ENCODE data around the gene VTI1A.

Gene VTI1A

DNA sequence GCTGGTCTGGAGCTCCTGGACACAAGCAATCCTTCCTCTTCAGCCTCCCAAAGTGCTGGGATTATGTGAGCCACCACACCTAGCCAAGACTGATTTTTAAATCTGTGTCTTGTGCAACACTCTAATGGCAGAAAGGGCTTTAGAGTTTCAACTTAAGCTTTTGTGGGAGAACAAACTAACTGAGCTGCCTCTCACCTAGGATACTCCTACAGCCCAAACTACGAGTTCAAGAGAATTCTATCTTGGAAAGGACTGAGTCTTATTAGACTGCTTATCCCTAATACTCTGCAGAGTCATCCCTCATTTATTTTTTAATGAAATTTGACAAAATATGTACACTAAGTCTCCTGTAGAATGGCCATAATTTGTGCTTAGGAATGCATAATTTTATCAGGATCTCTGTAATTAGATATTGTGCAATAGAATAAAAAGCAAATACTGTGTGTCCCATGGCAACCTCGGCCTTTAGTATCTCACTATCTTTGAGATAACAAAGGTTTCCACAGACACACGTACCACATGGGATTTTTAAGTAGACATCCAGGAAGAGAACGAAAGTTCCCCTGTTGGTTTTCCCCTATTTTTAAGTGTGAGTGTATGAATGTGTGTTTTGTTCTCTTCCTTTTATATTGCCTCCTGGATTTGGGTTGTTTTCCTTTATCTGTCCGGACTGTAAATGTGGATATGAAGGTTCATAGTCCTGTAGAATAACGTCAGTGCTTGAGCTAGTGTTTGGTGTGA, 303.6 kb downstream of the VTI1A start:
- no peak for DNase-seq (ENCODE audit: low read depth in 4 of 4, low spot score in 1 of 4)

DNA sequence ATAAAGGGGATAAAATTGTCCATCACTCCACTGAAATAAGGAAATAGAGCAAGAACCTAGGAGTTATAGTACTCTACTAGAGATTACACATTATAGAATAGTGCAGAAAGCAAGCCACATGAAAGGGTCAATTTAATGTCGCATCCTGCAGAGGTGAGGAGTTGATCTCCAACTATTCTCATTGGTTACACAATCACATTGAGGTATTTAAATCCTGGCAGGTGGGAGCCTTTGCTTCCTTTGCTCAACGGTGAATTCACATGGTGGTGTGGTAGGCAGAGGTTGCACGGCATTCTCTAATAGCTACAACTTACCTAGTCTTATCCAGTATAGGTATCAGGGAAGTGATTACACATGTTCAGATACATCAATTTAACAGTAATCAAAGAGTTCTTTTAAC, 304.6 kb downstream of the VTI1A start:
- no peak for DNase-seq (ENCODE audit: low read depth in 4 of 4, low spot score in 1 of 4)

DNA sequence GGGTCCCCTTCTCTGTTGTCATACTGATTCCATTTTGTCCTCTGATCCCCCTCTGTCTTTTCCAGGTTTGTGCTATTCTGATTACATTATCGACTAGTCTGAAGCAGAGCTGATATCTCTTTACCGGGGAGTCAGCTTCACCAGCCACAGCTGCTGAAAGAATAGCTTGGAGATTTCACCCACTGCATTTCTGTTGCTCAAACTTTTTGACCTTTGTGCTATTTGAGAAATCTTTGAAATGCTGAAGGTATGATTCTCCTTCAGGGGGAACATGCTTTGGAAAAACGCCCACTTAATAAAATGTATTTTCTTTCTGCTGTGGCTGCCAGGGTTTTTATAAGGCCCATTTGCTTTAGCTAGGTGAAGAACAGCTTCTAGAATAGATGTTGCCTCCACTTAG, 305.3 kb downstream of the VTI1A start:
- no peak for DNase-seq (ENCODE audit: low read depth in 4 of 4, low spot score in 1 of 4)

DNA sequence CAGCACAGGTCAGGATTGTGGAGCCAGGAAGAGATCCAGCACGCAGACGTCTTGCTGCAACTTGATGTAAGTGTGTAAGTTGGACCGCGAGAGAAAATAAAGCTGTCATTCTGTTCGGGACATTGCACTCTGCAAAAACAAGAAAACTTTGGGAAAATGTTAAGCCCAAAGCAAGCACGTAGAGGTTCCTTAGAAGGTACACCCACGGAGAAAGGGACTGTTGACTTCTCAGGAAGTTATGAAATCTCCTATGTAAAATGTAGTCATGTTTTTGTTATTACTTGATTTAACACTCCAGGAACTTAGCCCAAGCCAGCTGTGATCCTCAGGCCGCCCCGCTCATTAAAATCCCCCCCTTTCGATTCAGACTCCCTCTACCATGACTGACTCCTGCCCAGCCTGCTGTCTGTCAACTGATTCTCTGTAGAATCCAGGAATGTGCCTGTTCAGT, 307.0 kb downstream of the VTI1A start:
- no peak for DNase-seq (ENCODE audit: low read depth in 4 of 4, low spot score in 1 of 4)

DNA sequence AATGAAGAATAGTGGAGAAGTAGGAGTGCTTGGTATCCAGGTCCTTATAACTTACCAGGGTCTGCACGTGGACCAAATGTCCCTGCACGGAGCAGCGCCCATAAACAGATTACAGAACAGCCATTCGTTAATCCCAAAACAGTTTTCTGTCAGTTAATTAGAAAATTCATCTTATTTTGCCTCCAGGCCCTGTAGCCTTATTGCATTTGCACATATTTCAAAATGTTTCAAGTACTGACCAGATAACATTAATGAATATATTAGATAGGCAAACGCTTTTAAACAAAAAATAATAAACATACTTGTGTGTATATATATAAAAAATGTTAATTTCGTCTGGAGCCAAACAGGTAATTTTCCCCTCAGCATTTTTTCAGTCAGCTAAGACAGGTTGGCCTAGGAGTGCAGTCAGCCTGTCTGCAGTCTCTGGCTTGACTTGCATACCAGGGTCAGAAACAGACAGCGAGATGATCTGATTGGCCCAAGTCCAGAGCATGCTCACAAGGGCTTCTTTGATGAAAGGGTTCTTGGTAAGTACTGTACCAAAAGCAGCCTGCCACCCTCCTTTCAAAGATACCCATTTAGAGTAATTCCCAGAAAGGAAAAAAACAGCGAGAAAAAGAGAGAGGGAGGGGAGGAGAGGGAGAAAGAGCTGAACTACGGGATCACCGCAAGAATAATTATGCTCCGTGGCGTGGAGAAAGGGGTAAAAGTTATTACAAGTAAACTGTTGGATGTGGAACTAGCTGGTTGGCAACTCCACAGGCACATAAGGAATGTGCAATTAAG, 308.6 kb downstream of the VTI1A start:
- no peak for DNase-seq (ENCODE audit: low read depth in 4 of 4, low spot score in 1 of 4)

DNA sequence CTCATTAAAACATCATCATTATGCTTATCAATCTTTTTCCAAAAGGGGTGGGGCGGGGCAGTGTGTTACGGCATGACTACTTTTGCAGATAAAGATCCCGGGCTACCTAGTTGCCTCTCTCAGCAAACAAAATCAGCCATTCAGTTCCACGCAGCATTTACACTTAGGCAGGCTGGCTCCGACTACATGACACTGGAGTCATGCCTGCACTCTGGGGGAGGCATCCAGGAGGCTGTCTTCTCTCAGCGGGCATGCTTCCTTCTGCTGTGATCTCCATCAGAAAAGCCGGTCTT, 309.2 kb downstream of the VTI1A start:
- no peak for DNase-seq (ENCODE audit: low read depth in 4 of 4, low spot score in 1 of 4)

DNA sequence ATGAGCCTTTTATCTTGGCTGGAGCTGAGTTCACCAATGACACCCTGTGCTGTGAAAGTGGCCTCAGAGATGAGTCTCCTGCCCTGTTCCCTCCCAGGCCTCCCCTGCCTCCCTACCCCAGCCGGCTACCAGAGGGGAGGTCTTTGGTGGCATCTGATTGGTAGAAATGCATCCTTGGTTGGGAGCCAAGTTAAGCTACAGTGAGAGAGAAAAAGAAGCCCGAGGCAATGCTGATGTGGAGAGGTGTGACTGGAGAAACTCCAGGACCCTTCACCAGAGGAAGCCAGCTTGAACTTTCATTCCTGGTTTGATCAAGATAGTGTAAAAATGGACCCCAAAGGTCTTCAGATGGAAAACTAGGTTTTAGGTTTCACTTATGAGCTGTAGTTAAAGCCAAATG, 311.9 kb downstream of the VTI1A start:
- DNase-seq (ENCODE audit: low read depth in 4 of 4, low spot score in 1 of 4): no peak

DNA sequence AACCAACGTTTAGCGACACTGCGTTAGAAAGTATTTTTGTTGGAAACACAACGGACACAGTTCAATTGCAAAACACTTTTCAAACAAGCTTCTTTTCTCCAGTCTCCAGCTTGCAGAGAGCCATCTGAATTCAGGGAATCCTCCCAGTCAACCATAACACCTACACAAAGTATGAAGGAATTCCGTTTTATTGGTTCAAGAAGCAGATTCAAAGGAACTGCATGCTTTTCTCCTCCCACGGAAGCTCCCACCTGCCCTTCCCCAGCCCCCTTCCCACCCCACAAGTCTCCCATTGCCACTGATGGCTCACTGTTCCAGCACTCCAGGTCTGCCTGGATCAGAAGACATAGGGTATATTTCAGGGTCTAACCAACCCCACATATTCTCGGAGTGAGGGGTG, 312.5 kb downstream of the VTI1A start:
- no peak for DNase-seq (ENCODE audit: low read depth in 4 of 4, low spot score in 1 of 4)

DNA sequence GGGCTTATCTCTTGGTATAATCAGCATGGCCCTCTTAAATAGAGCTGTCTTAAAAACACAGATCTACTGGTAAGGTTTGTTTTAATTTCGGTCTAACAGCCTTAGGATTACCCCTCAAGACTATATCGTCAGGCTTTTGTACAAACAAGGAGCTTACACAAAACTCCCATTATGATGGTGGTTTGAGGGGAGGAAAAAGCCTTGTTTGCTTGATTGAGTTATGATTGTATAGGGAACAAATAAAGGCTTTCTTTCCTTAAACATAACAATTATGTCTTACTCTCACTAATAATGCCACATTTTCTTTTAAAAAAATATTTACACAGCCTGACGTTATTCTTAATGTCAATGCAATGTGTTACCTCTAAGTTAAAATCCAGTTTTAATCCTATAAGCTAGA, 314.2 kb downstream of the VTI1A start:
- DNase-seq (ENCODE audit: low read depth in 4 of 4, low spot score in 1 of 4): no peak

DNA sequence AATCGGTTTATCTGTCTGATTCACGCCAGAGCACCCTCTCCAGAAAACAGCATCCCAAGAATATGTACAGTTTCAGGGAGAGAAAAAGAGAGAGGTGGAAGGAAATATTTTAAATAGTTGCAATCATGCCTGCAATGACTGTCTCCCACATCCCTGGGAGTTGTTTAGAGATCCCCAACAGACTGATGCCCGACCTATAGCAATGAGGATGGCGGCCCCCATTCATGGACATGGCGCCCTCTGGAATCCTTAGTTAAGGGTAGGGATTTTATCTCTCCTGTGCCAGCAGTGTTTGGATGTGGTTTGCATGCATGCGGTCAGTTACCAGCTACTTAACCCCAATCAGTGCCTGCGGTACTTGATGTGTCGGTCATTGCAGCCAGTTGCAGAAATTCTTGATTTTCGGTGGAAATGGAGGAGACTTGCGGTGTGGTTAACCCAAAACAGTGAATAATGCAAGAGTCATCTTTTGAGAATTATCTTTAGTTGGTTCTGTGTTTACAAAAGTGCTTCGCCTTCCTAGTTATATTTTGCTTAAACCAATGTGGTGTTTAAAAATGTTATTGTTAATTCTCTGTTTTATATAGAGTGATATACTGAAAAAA, 317.0 kb downstream of the VTI1A start:
- DNase-seq (ENCODE audit: low read depth in 4 of 4, low spot score in 1 of 4): no peak

DNA sequence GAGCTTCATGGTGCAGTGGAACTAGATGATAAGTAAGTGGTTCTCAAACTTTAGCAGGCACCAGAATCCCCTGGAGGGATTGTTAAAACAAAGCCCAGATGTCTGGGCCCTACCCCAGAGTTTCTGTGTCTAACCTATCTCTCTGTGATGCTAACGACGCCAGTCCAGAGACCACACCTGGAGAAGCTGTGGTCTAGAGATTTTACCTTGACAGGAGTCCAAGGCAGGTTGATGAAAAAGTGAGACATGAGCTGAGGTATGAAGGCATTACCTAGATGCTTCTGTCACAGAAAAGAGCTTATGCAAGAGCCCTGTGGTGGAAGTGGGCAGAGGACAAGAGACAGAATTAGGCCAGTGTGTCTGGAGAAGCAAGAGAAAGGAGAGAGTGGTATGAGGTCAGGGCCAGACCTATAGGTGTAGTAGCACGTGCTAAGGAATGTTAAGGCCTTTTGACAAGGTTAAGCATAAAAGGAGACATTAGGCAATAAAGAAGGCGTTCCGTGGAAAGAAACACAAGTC, 318.8 kb downstream of the VTI1A start:
- DNase-seq (ENCODE audit: low read depth in 4 of 4, low spot score in 1 of 4): no peak

DNA sequence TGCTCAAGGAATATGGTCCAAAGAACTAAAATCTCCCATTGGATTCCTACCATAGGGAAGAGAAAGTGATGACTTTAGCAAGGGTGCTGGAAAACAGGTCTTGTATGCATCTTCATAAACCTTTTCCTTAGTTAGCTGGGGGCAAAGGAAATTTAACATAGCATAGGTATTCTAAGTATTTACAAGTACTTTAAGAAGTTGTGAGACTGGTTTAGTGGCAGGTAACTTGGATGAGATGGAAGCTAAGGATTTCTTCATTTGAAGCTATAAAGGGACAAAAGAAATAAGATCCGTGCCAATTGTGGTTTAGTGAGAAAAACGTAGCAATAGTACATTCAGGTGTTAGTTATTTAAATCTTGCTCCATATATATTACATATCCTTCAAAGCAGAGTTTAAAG, 319.6 kb downstream of the VTI1A start:
- no peak for DNase-seq (ENCODE audit: low read depth in 4 of 4, low spot score in 1 of 4)

DNA sequence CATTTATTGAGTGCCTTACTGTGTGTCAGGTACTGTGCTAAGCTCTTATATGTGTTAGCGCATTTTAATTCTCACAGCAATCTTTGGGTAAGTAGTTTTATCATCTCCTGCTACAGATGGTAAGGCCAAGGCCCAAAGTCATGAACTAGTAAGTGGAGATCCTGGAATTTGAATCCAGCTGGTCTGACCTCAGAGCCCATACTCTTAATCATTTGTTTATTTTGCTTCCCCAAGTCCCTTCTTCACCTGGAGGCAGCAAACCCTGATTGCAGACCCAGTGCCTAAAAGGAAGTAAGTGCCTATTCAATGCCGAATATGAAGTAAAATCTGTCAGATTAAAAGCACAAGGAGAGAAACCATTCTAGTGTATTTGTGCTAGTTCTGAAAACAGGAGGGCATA, 320.1 kb downstream of the VTI1A start:
- DNase-seq (ENCODE audit: low read depth in 4 of 4, low spot score in 1 of 4): no peak

DNA sequence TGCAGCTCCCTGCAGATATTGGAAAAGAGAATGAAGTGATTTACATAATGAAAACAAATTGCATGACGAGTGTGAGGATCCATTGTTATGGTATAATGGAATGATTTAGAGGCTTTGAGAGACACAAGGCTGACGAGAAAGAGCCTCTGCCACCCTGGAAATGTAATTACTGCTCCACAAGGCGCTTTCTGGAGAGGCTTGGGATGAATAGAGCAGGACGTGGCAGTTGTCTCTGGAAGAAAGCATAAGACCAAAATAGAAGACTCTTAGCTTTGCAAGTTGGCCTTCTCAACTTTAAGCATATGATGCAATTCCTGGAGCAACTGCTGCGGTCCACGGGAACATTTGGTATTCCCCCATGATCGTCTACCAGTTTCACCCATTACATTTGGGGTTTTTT, 321.1 kb downstream of the VTI1A start:
- DNase-seq (ENCODE audit: low read depth in 4 of 4, low spot score in 1 of 4): no peak

DNA sequence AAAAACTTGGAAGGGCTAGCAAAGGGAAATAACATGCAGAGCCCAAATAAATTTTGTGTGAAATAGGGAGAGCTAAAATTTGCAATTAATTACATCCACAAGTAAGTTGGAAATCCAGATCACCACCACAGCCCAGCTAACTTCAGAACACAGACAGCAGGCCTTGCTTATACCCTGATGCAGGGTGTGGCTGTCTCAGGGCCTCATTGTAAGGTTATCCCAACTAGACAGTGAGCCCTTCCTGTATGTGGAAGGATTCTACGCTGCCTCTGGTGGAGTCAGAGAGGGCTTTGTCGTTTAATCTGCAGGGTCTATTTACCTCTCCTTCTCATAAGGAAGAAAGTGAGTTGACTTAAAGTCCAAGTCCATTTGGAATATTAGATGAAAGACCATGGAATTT, 322.1 kb downstream of the VTI1A start:
- no peak for DNase-seq (ENCODE audit: low read depth in 4 of 4, low spot score in 1 of 4)

DNA sequence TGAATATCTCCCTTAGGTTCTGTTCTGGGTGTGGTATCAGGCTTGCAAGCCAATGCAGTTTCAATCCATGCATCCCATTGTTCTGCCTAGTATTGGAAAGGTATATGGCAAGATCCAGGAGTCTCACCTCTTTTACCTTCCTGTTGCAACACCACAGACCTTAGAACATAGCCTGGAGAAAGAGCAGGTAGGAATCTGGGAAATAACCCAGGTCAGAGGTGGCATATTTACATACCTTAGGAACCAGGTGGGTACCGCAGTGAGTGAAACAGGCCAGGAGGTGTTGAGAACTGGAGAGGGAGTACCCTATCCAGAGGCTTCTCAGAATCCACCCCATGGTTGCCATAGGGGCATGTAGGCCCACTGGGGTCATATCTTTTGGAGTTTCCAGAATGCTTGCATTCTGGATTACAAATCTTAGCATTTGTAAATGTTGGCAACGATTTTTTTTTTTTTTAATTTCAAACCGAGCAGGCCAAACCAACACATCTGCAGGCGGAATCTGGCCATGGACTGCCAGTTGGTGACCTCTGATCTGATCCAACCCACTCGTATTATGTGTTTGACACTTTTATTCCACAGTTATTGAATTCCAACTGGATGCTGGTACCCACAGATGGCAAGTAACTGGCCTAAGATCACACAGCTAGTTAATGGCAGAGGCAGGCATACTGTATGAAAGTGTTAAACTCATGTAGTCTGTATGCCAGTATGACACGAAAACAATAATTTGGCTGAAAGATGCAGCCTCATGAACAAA, 322.8 kb downstream of the VTI1A start:
- DNase-seq (ENCODE audit: low read depth in 4 of 4, low spot score in 1 of 4): no peak

DNA sequence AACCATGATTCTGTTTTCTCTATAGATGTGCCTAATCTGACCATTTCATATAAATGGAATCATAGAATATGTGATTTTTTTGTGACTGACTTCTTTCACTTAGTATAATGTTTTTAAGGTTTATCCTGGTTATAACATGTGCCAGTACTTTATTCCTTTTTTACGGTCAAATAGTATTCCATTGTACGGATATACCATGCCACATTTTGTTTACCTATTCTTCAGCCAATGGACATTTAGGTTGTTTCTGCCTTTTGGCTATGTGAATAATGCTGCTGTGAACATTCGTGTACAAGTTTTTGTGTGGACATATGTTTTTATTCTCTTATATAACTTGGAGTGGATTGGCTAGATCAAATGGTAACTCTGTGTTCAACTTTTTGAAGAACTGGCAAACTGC, 324.7 kb downstream of the VTI1A start:
- DNase-seq (ENCODE audit: low read depth in 4 of 4, low spot score in 1 of 4): no peak

DNA sequence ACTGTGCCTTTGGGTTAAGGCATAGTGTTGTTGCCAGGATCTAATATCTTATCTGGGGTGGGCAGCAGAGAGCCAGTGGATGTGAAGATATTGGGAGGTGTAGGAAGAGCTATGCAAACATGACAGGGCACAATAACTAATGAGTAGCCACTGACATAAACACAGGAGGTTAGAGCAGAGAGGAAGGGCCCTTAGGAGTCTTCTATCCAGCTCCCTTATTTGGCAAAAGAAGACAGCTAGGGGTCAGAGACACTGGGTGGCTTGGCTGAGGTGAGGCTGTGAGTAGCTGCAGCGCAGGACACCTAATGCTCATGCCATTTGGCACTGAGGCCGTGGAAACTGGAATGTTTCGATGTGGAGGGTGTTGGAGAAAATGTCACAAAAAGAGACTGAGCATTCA, 326.8 kb downstream of the VTI1A start:
- DNase-seq (ENCODE audit: low read depth in 4 of 4, low spot score in 1 of 4): no peak

DNA sequence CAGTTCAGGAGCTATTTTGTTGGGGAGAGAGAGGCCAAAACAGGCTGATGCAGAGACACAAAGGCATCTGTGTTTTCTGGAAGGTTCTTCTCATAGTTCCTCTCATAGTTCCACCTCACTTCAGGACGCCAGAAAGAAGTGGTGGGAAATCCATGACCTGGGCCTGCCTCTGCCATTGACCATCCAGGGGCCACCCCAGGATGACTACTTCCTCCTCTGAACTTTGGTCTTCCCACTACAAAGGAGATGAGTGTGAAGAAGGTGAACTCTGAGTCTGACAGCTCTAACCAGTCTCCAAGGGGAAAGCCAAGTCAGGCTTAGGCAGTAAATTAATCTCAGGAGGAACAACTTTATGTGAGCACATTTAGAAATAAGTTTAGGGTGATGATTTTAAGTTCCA, 327.2 kb downstream of the VTI1A start:
- no peak for DNase-seq (ENCODE audit: low read depth in 4 of 4, low spot score in 1 of 4)

DNA sequence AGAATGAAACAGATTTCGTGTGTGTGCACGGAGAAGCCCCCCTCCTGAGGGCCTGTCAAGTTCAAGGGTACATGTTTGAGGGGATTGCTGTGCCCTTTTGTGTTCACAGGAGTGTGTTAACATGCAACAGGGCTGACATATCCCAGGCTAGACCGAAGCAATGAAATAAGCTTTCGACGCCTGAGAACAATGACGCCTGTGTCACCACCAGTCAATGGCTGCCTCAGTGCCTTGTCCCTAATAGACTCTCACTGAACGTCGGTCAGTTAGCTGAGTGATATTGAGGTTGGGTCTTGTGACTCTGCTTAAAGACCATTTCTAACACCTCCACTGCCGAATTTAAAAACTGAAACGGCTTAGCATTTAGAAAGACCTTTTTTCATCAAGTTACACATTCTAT, 327.8 kb downstream of the VTI1A start:
- no peak for DNase-seq (ENCODE audit: low read depth in 4 of 4, low spot score in 1 of 4)

DNA sequence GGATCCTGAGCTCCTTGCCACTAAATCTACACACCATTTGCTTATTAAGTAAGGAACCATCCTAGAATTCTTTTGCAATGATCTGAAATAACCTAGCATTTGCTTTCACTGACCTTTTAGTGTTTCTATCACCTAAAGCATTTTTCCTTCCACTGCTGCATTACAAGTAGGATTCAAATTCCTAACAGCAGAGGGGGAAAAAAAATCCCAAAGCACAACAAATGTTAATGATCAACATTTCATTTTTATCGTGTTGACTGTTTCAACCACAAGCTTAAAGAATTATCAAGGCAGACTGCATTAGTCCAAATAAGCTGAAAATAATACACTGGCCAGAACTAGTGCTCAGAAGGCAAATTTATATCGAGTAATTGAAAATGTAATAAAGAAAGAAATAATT, 328.4 kb downstream of the VTI1A start:
- DNase-seq (ENCODE audit: low read depth in 4 of 4, low spot score in 1 of 4): no peak
